Vagina (tissue), 2 donors: ENCODE results near the gene LRRC26. TPM values are rescaled to one million over a fixed set of nuclear protein-coding genes. Genes with fewer than 3 reads are reported as not detected.
A peak's percentile ranks its signal among the peaks of the same experiment; 100 is the strongest.

ENCODE experiments used
- DNase-seq, 2 donors: peaks; one replicate each; pipeline ENCODE4 v3.0.0-alpha.2; 2017; ENCODE audit errors: extremely low spot score in 2 of 2
- H3K27ac ChIP-seq: fragments of 200-600 bp; sonication (generic); one replicate; pipeline ENCODE4 v1.5.1; 2019
- H3K27me3 ChIP-seq: fragments of 200-600 bp; sonication (generic); one replicate; pipeline ENCODE4 v1.5.1; 2019
- H3K36me3 ChIP-seq, 2 donors: fragments of 200-600 bp; sonication (generic); one replicate each; pipeline ENCODE4 v1.5.1; 2017 to 2019
- H3K4me1 ChIP-seq: fragments of 200-600 bp; sonication (generic); one replicate; pipeline ENCODE4 v1.5.1; 2019
- H3K4me3 ChIP-seq, 2 donors: fragments of 200-600 bp; sonication (generic); 1 replicate in 1 of 2; 2 replicates in 1 of 2; pipeline ENCODE4 v1.5.1; 2016 to 2019
- H3K9me3 ChIP-seq: fragments of 200-600 bp; sonication (generic); one replicate; pipeline ENCODE4 v1.5.1; 2019
- CTCF ChIP-seq, 3 experiments: fragments of 450-650 bp in 2 of 3; fragments of 200-600 bp in 1 of 3; sonication (generic) in 1 of 3; IDR thresholded peaks; one replicate each; pipeline ENCODE4 v1.5.1; 2017 to 2019; ENCODE audit warnings: antibody characterized with exemption in 3 of 3, mild to moderate bottlenecking in 2 of 3, moderate library complexity in 2 of 3
- POLR2A ChIP-seq, 2 donors: fragments of 450-650 bp; IDR thresholded peaks; one replicate each; pipeline ENCODE4 v1.6.1; 2017; ENCODE audit warnings: antibody characterized with exemption in 2 of 2, mild to moderate bottlenecking in 2 of 2, moderate library complexity in 2 of 2
- POLR2AphosphoS5 ChIP-seq, 2 donors: sonication (generic); formaldehyde crosslinking; IDR thresholded peaks; one replicate each; pipeline ENCODE4 v1.9.0; 2017; ENCODE audit warnings: antibody characterized with exemption in 2 of 2, mild to moderate bottlenecking in 2 of 2, low read depth in 1 of 2; ENCODE audit not compliant: insufficient read depth in 1 of 2
- intact Hi-C: fragments of 100-400 bp; cut with DNase I; formaldehyde crosslinking; loops from one replicate; pipeline ENCODE4 v1.15.1; 2023
- total RNA-seq: library from RNA; depleted of rRNA; stranded (reverse); fragments of >200 nt; gene quantifications from one replicate; pipeline ENCODE4 v1.2.3, GENCODE V29; 2016

LRRC26 gene
- total RNA-seq, 1 donor from 2014 or later = not detected

- Histone ChIP-seq H3K4me3 (no peak overlapping the region), H3K27me3 (peaks cover 49% of the 10 kb centered on the region), H3K36me3 (no peaks in the 10 kb centered on the region), H3K4me1 (peaks cover 43% of the 10 kb centered on the region), H3K9me3 (no peaks in the 10 kb centered on the region), H3K27ac (no peak overlapping the region)
- TF ChIP-seq POLR2AphosphoS5 (IDR thresholded peaks at IDR 0.05; ENCODE audit: insufficient read depth in 1 of 2, low read depth in 1 of 2) = no peak
- TF ChIP-seq CTCF (IDR thresholded peaks at IDR 0.05) = no peak
- TF ChIP-seq POLR2A (IDR thresholded peaks at IDR 0.05) = no peak
- intact Hi-C loops = loop anchor here (10.0 kb wide), 1 partner anchor 251 kb away; no protein-coding TSS in a partner anchor
- DNase-seq = no peak
These were observed 6.0 kb downstream of the LRRC26 start for GRCh38 chr9:137163805-137164204.

GRCh38 chr9:137163365-137163715 is 6.5 kb downstream of the LRRC26 start:
- Histone ChIP-seq H3K4me1 (peaks cover 39% of the 10 kb centered on the region), H3K36me3 (no peaks in the 10 kb centered on the region), H3K9me3 (no peaks in the 10 kb centered on the region), H3K4me3 (peak overlapping the region; percentile 4 to 24), H3K27me3 (peaks cover 48% of the 10 kb centered on the region), H3K27ac (no peak overlapping the region)
- no peak for DNase-seq
- intact Hi-C loops = loop anchor here (10.0 kb wide), 1 partner anchor 251 kb away; no protein-coding TSS in a partner anchor
- TF ChIP-seq POLR2A (IDR thresholded peaks at IDR 0.05) = no peak
- TF ChIP-seq POLR2AphosphoS5 (IDR thresholded peaks at IDR 0.05; ENCODE audit: insufficient read depth in 1 of 2, low read depth in 1 of 2) = no peak
- no peak for TF ChIP-seq CTCF (IDR thresholded peaks at IDR 0.05)

- Histone ChIP-seq H3K9me3 (no peaks in the 10 kb centered on the region), H3K4me1 (peaks cover 33% of the 10 kb centered on the region), H3K4me3 (peak overlapping the region; percentile 4 to 24), H3K27ac (no peak overlapping the region), H3K27me3 (peaks cover 42% of the 10 kb centered on the region), H3K36me3 (no peaks in the 10 kb centered on the region)
- TF ChIP-seq CTCF (IDR thresholded peaks at IDR 0.05) (no peak), POLR2A (IDR thresholded peaks at IDR 0.05) (no peak), POLR2AphosphoS5 (IDR thresholded peaks at IDR 0.05; ENCODE audit: insufficient read depth in 1 of 2, low read depth in 1 of 2) (no peak)
- intact Hi-C loops = loop anchor here (10.0 kb wide), 1 partner anchor 252 kb away; no protein-coding TSS in a partner anchor
- no peak for DNase-seq
These were observed 7.1 kb downstream of the LRRC26 start for GRCh38 chr9:137162505-137163364.

GRCh38 chr9:137161558-137162486 is 8.0 kb downstream of the LRRC26 start:
- H3K4me3 ChIP-seq = peak overlapping the region; percentile 4 to 5
- no peaks in the 10 kb centered on the region for H3K9me3 ChIP-seq
- no peak for DNase-seq
- peaks cover 30% of the 10 kb centered on the region for H3K4me1 ChIP-seq
- H3K27ac ChIP-seq = no peak overlapping the region
- peaks cover 34% of the 10 kb centered on the region for H3K27me3 ChIP-seq
- TF ChIP-seq POLR2A (IDR thresholded peaks at IDR 0.05) (no peak), CTCF (IDR thresholded peaks at IDR 0.05) (no peak), POLR2AphosphoS5 (IDR thresholded peaks at IDR 0.05; ENCODE audit: insufficient read depth in 1 of 2, low read depth in 1 of 2) (no peak)
- H3K36me3 ChIP-seq = no peaks in the 10 kb centered on the region
- intact Hi-C loops = loop anchor here (10.0 kb wide), 1 partner anchor 253 kb away; no protein-coding TSS in a partner anchor
